NOMO-1 treated with dmso at 0.1 percent for 144 hours (cell line): ENCODE results near the gene SLC4A1.

Source experiments
- DNase-seq: peaks from one replicate; lab custom pipeline; 2025; ENCODE audit not compliant: unreplicated experiment; lab: John Stamatoyannopoulos, UW

Gene SLC4A1

DNA sequence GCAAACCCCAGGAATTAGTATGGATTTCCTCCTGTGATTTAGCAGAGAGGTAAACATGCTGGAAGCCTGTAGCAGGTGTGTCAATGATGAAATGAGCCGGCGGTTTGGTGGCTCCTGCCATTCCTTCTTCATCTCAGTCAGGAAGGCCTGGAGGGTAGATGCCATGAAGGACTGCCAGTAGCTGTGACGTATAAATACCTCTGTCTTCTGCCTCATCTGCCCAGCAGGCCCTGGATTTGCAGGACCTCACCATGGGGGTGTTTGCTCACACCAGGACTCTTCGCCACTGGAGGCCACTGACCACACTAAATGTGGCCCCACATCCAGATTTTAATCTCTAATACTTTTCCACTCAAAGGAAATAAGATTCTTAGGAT, 16.1 kb upstream of the SLC4A1 start:
- no peak for DNase-seq

DNA sequence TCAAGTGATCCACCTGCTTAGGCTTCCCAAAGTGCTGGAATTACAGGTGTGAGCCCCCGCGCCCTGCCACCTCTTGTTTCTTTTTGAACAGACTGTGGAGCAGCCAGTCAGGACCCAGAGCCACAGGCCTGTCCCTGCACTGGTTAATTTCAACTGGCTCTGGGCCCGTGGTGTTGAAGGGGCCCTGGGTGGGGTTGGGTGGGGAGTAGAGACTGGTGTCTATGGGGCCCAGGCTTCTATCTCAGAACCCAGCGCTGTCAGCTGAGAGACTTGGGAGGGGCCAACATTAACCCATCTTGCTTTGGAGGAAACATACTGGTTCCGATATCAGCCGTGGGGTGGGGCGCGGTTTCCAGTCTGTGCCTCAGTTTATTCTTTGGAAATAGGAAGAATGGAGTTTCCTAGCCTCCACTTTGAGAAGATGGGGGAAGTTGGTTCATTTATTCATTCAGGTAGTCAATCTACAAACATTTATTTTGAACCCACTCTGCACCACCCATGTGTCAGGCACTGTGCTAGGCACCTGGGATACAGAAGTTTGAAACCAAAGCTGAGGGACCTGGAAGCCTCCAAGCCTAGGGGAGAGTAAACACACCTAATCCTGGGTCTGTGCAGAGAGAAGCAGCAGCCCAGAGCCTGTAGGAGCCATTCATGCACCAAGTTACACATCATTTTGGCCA, 15.5 kb upstream of the SLC4A1 start:
- DNase-seq, result no peak

DNA sequence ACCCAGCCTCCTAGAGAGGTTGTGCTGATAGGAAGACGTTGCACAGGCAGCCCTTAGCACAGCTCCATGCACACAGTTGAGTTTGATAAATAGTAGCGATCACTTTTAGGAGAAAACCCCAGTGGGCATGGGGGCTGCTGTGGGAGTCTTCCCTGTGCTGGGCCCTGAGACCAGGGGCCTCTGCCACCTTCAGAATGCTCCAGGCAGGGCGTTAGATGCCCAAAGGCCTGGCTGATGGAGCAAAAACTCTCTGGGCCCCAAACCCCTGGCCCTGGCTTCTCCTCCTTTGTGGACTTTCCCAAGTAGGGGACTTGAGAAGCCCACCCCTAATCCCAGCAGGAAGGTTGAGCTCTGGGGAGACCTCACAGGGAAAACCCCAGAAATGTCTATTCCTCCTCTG, 14.3 kb upstream of the SLC4A1 start:
- DNase-seq, result no peak

DNA sequence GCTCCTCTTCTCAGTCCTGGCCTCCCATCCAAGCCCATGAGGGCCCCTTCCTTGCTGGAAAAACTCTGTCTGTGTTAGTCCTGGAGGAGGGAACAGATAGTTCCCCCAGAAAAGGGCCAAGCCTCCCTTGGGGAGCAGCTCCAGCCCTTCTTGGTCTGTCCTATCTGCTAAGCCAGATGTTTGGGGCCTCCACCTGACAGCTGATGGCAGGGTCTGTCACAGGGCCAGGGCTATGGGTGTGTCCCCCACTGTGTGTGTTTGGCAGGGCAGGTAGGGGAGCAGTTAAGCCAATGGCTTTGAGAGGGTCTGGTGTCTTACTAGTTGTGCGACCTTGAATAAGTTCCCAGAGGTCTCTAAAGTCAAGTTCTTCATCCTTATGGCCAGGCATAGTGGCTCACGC, 13.6 kb upstream of the SLC4A1 start:
- DNase-seq, result no peak

DNA sequence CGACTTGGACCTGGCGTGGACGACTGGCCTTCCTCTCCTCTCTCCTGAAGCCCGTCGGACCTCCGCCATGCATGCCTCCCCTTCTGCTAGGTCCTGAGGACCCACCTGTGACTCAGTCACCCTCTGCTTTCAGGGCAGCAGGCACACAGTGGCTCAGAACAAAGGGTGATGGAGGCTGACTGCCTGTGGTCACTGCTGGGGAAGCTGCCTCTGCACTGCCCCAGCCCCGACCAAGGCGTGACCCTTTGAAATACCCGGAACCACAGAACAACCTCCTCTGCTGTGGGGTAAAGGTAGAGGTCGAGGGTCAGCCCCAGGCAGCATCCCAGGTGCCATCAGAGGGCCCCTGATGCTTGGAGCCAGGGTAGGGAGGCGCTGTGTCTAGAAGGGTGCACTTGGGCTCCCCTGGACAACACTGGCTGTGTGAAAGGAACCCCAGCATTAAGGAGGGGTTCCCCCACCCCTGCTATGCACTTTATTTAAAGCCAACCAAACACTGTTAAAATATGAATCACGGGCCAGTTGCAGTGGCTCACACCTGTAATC, 12.5 kb upstream of the SLC4A1 start:
- no peak for DNase-seq

DNA sequence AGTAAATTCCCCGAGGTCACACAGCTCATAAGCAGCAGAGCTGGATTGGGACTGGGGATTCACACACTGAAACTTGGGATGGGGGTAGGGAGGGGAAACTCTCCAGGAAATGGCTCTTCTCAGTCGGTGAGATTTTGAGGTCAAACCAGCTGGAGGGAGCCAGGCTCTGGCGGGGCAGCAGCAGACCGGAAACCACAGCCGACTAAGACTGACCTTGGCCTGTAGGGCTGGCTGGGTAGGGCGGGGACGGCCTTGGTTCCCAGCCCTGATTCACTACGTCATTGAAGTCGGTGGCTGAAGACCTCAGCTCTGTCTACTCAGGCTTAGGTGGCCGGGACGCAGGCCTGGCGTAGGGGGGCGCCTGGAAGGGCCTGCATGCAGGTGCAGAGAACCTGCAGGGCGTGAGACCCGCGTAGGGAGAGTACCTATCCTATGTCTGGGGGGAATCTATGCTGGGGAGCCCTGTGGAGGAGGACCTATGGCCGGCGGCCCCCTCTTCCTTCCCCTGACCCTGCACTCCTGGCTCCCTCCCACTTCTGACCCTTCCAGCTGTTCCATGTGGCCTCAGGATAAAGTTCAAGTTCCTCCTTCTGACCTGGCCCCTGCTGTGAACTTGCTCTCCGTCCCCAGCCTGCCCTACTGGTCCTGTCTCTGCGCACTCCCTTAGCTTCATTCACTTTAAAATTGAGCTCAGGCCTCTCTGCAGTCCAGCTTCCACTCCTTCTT, 11.9 kb upstream of the SLC4A1 start:
- peak; percentile 79 for DNase-seq

DNA sequence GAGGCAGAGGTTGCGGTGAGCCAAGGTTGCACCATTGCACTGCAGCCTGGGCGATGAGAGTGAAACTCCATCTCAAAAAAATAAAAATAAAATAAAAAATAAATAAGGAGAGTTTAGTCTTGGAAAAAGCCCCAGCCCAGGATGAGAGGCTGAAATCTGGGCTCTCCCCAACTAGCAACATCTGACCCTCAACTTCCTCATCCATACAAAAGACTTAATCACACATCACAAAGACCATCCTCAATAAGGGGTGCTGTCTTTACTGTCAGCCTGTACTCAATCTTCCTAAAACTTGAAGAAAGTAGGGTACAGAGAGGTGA, 11.4 kb upstream of the SLC4A1 start:
- no peak for DNase-seq

DNA sequence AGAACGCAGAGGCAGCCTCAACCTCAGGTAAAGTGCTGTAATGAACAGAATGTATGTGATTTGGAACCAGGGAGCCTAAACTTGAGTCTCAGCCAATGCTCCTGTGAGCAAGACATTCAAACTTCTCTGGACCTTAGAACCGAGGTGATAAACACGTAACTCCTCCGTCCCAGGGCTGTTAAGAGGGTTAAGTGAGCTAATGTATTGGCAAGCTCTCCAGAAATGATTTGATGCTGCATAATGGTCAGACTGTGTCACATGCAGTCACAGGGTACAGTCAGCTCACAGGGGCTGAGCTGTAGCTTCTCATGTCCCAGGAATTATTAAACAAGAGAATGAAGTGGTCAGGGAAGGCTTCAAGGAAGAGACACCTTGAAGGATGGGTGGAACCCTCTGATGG, 10.0 kb upstream of the SLC4A1 start:
- DNase-seq, result no peak

DNA sequence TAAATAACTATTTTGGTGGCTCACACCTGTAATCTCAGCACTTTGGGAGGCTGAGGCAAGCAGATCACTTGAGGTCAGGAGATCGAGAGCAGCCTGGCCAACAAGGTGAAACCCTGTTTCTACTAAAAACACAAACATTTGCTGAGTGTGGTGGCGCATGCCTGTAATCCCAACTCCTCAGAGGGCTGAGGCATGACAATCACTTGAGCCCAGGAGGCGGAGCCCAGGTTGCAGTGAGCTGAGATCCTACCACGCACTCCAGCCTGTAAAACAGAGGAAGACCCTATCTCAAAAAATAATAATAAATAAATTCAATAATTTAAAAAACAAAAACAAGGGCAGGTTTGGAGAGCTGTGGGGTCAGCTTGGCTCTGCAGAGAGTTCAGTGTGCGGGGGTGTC, 5.7 kb upstream of the SLC4A1 start:
- DNase-seq, result no peak

DNA sequence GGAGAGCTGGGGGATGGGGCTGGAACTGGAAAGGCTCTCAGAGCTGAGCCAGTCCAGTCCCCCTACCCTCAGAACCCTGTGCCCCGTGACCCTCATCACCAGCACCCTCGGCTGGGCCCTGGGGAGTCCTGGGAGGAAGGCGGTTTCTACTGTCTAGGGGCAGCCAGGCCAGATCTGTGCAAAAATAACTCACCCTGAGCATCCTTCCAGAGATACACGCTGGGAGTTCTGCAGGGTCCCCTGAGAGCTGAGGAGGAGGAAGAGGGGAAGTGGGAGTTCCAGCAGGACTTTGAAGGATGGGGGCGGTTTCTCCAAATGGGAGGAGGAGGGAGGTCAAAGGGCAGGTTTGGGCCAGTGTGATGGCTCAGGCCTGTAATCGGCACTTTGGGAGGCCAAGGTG, 5.0 kb upstream of the SLC4A1 start:
- DNase-seq, result no peak

DNA sequence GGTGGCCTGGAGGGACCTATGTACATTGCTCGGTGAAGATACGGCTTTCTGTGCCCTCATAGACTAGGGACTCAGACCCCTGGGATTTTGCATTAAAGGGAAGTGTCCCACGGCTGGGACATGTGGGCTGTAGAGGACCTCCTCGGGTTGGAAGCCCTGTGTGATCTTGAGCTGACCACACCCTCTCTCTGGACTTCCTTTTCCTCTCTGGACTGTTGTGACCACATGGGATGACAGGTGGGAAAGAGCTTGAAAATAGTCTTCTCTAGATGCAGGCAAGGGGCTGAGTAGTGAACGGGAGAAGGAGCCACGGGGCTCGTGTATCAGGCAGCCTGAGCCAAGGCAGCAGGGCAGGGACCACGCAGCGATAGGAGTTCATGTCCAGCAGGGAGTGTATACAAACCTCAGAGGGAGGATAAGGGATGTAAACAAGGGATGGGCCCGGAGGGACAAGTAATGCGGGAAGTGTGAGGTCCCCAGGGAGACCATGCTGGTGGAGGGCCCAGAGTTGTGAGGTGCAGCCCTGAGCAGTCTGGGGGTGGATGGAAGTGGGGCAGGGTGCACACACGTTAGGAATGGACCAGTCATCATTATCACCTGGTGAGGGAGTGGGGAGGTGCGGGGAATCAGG, 4.5 kb upstream of the SLC4A1 start:
- no peak for DNase-seq

DNA sequence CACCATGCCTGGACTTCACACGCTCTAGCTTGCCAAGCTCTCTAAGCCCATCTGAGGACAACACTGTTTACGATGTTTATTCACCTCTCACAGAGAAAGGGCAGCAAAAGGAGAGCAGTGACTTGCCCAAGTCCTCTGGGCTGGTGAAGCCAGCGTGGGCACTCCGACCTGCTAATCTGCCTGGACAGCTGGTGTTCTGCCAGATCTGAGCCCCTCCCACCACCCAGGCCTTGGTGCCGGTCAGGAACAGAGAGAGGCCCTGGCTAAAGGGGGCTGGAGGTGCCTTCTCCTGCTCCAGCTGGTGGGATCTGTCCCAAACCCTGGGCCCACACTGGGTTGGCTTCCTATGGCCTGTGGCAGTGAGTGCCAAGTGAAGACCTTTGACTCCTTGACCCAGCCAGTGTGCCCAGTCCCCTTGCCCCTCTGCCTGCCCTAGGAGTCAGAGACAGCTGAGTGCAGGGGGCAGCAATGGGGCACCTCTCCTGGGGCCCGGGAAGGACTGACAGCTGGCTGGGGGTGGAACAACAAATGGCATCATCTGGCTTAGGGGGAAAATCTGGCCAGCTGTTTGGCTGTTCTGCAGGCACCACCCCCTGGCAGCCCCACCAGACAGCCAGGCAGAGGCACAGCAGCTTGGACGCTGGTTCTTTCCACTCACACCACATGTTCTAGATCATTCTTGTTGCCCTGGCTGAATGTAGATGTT, 1.8 kb upstream of the SLC4A1 start:
- DNase-seq, result no peak

DNA sequence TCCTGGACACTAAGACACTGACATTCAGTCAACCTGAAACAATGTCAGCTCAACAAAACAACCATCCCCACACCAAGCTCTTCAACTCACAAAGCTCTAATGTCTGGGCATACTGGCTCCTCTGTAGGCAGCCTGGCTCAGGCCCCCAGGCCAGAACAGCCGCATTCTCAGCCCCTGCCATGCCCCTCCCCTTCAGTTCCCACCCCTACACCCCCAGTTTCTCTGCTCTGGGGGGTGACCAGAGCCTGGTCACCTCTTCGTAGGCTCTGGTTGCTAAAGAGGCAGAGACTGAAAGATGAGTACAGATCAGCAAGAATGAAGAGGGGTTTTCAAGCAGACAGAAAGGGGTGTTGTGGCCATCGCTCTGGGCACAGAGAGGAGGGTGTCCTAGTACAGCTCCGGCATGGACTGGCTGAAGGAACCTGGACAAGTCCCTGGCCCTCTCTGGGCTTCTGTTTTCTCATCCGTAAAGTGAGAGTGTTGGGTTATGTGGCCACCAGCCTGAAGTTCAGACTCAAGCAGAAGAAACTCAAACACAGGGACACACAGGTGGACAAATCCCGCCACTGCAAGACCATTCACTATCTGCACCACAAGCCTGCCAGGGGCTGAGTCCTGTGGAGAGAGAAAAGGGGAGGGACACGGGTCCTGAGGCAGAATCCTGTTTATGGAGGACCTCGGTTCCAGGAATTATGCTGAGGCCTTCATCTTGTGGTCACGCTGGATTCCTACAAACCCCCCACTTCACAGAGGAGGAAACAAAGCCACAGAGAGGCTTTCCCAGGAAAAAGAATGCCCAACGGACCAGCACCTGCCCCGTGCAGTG, 987 bp upstream of the SLC4A1 start:
- DNase-seq, result no peak

DNA sequence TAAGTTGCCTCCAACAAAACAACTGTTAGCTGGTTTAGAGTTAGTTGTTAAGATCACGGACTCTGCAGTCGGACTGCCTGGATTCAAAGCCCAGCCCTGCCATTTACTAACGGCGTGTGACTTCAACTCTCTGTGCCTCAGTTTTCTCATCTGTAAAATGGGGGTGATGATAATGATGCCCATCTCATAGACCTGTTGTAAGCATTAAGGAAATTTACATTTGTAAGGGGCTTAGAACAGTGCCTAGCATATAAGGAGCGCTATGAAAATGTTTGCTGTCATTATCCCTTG, 825 bp downstream of the SLC4A1 start:
- DNase-seq, result no peak

DNA sequence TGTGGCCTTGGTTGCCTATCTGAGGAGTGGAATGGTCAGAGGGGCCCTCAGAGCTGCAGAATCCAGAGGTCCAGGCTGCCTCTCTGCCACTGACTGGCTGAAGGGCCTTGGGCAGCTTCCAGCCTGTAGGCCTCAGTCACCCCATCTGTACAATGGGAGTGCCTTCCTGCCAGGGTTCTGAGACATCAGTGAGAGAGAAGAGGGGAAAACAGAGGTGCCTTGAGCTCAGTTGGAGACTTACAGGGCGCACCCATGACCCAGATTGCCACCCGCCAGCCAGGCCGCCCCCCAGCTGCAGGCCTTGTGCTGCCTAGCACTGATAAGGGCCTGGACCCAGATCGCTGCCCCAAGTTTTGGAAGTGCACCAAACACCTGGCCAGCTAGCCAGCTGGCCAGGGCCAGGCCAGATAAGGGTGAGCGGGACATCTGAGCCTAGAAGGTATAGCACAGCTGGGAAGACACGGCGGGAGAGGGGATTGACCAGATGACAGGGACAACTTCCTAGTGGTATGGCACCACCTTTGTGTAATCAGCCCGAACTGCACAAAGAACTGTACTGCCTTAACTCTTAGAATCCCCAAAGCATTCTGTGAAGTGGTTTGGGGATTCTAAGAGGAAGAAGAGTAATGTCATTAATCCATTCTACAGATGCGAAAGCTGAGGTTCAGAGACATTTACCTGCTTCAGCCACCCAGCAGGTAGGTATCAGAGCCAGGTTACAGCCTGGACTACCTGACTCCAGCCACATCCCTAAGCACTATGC, 1.4 kb downstream of the SLC4A1 start:
- DNase-seq, result no peak

DNA sequence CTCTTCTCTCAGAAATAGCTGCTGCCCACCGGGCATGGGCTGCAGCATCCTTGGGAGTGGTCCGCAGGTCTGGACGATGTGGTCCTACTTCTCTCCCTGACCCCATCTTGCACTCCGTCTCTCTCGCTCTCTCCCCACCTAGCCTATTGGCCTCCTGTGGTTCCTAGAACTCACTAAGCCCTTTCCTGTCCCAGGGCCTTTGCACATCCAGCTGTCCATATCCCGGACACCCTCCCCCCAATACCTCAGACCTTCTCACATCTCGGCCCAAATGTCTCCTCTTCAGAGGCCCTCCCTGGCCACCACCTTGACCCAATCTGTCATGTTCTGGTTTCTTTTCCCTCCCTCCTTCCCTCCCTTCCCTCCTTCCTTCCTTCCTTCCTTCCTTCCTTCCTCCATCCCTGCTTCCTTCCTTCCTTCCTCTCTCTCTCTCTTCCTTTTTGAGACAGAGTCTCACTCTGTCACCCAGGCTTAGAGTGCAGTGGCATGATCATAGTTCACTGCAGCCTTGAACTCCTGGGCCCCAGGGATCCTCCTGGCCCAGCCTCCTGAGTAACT, 4.5 kb downstream of the SLC4A1 start:
- DNase-seq, result no peak

DNA sequence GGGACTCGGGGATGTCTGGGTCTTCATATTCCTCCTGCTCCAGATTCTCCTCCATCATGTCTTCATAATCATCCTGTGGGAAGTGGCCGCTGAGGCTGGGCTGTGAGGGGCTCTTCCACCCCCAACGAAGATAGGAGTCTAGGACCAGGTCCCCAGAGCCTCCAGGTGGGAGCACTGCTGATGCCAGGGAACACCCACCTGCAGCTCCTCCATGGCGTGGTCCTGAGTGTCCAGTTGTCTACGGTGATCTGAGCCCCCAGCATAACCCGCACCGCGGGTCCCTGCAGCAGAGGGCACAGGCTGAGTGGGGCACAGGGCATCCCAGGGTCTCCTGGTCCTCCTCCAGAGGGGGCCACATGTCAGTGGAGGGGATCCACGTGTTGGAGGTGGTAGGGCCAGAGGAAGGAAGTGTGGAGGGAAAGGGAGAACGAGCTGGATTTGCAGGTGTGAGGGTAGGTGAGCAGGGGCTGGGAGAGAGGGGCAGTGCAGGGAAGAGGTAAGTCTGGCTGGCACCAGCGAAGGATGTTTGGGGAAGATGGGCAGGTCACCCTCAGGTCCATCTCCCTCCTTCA, 5.2 kb downstream of the SLC4A1 start:
- no peak for DNase-seq

DNA sequence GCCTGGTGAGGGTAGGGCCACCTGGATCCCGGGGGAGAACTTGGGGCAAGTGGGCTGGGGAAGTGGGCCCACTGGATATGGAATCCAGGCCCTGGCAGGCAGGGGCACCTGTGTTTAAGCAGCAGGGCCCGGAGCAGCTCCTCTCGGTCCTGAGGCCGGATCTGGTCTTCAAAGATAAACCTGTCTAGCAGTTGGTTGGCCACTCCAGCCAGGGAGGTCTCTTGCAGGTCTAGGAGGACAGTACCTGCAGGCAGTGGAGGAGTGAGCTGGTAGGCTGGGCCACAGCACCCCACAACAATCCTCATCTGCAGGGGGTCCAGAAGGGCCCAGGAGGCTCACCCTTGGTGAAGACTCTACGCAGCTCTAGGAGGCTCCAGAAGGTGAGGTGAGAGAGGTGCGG, 7.6 kb downstream of the SLC4A1 start:
- DNase-seq, result no peak

DNA sequence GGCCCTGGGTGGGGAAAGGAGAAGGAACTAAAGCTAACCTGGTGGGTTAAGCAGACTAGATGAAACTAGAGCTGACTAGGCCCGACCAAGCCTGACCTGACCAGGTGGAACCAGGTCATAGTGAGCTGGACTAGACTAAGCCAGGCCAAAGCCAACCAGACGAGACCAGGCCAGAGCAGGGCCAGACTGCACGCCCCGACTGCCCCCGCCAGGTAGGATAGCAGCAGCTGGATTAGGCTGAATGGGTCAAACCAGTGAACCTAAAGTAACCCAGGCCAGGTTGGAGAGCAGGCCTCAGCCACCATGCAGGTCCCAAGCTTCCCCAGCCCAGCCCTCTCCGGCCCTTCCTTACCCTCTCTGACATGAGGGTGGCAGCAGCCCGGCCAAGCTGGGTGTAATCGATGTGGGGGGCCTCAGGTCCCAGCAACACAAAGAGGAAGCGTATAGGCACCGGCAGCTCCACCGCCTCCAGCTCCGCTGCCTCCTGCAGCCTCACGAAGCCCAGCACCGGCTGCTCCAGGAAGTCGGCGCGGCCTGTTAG, 9.1 kb downstream of the SLC4A1 start:
- DNase-seq, result no peak
